CD14-positive monocyte (primary cell): ENCODE data around the gene RELB. TPM values are rescaled to one million over a fixed set of nuclear protein-coding genes. Genes with fewer than 3 reads are reported as not detected.

ENCODE experiments used
- DNase-seq, 3 donors: peaks; one replicate each; pipeline ENCODE4 v3.0.0-alpha.2; 2011 to 2022
- H2AFZ ChIP-seq: 2 replicates; pipeline ENCODE4 v1.6.0; 2012; ENCODE audit warnings: mild to moderate bottlenecking, low read depth, low read length, inconsistent platforms; ENCODE audit not compliant: insufficient read depth, poor library complexity, severe bottlenecking
- H3K27ac ChIP-seq, 2 donors: 1 replicate in 1 of 2; 2 replicates in 1 of 2; pipeline ENCODE4 v1.5.1; 2012 to 2013; ENCODE audit warnings: low read length in 2 of 2, control low read depth in 1 of 2, inconsistent platforms in 1 of 2, low read depth in 1 of 2, mild to moderate bottlenecking in 1 of 2
- H3K27me3 ChIP-seq, 2 donors: one replicate each; pipeline versions ENCODE4 v1.6.0 to v1.6.1; 2011 to 2013; ENCODE audit warnings: low read length in 2 of 2; ENCODE audit not compliant: control insufficient read depth in 2 of 2, insufficient read depth in 2 of 2
- H3K36me3 ChIP-seq, 2 donors: replicated peaks in 1 of 2; 1 replicate in 1 of 2; 2 replicates in 1 of 2; pipeline versions ENCODE4 v1.5.1 to v1.6.1; 2012 to 2013; ENCODE audit warnings: low read length in 2 of 2, control low read depth in 1 of 2, inconsistent platforms in 1 of 2, mild to moderate bottlenecking in 1 of 2; ENCODE audit not compliant: insufficient read depth in 2 of 2, control insufficient read depth in 1 of 2
- H3K4me1 ChIP-seq, 2 donors: 1 replicate in 1 of 2; 2 replicates in 1 of 2; pipeline versions ENCODE4 v1.5.1 to v1.6.1; 2012 to 2013; ENCODE audit warnings: low read length in 2 of 2, control low read depth in 1 of 2, inconsistent platforms in 1 of 2, mild to moderate bottlenecking in 1 of 2, moderate library complexity in 1 of 2; ENCODE audit not compliant: insufficient read depth in 2 of 2, control insufficient read depth in 1 of 2
- H3K4me2 ChIP-seq: replicated peaks from 2 replicates; pipeline ENCODE3; 2012; ENCODE audit warnings: low read length, moderate library complexity, mild to moderate bottlenecking; ENCODE audit not compliant: poor library complexity, severe bottlenecking; ENCODE audit errors: extremely low read depth
- H3K4me3 ChIP-seq, 3 experiments: fragments of 200-600 bp in 1 of 3; sonication (generic) in 1 of 3; replicated peaks in 1 of 3; 1 replicate in 2 of 3; 2 replicates in 1 of 3; pipeline ENCODE4 v1.5.1; 2011 to 2013; ENCODE audit warnings: low read length in 3 of 3, mild to moderate bottlenecking in 3 of 3, control low read depth in 2 of 3, low read depth in 2 of 3, inconsistent platforms in 1 of 3, moderate library complexity in 1 of 3
- H3K79me2 ChIP-seq: 2 replicates; pipeline ENCODE4 v1.6.0; 2012; ENCODE audit warnings: mild to moderate bottlenecking, control low read depth, inconsistent platforms, low read length, moderate library complexity; ENCODE audit not compliant: insufficient read depth
- H3K9ac ChIP-seq: 2 replicates; pipeline ENCODE4 v1.6.0; 2017; ENCODE audit warnings: low read length, mild to moderate bottlenecking; ENCODE audit not compliant: insufficient read depth, poor library complexity, severe bottlenecking
- H3K9me3 ChIP-seq, 2 donors: replicated peaks in 1 of 2; 1 replicate in 1 of 2; 2 replicates in 1 of 2; pipeline versions ENCODE4 v1.5.1 to v1.6.1; 2012 to 2013; ENCODE audit warnings: low read length in 2 of 2, control low read depth in 1 of 2; ENCODE audit not compliant: control insufficient read depth in 1 of 2, insufficient read depth in 1 of 2
- H4K20me1 ChIP-seq: 2 replicates; pipeline ENCODE4 v1.6.0; 2012; ENCODE audit warnings: mild to moderate bottlenecking, low read length, control low read depth, moderate library complexity; ENCODE audit not compliant: insufficient read depth
- H3K27ac Mint-ChIP-seq, 7 donors: one replicate each; pipeline ENCODE4 v1.8.0; 2020; ENCODE audit warnings: mild to moderate bottlenecking in 7 of 7, mixed read lengths in 7 of 7, moderate library complexity in 6 of 7, inconsistent platforms in 2 of 7
- H3K27me3 Mint-ChIP-seq, 3 donors: one replicate each; pipeline ENCODE4 v1.8.0; 2021 to 2022; ENCODE audit warnings: low read depth in 3 of 3, mild to moderate bottlenecking in 3 of 3, mixed read lengths in 3 of 3, moderate library complexity in 3 of 3, inconsistent platforms in 1 of 3
- H3K36me3 Mint-ChIP-seq, 2 donors: one replicate each; pipeline ENCODE4 v1.8.0; 2020; ENCODE audit warnings: mixed read lengths in 2 of 2, inconsistent platforms in 1 of 2, mild to moderate bottlenecking in 1 of 2
- H3K4me1 Mint-ChIP-seq: one replicate; pipeline ENCODE4 v1.8.0; 2020; ENCODE audit warnings: mild to moderate bottlenecking, mixed read lengths
- H3K4me3 Mint-ChIP-seq, 2 donors: one replicate each; pipeline ENCODE4 v1.8.0; 2020; ENCODE audit warnings: mild to moderate bottlenecking in 2 of 2, mixed read lengths in 2 of 2, moderate library complexity in 1 of 2
- H3K9me3 Mint-ChIP-seq, 7 donors: one replicate each; pipeline ENCODE4 v1.8.0; 2020 to 2022; ENCODE audit warnings: mixed read lengths in 7 of 7, mild to moderate bottlenecking in 6 of 7, moderate library complexity in 6 of 7, inconsistent platforms in 2 of 7
- WGBS: methylation state at CpG from one replicate; pipeline ENCODE4 v1.1.5; 2013; ENCODE audit warnings: missing lambda C conversion rate; ENCODE audit not compliant: insufficient coverage; 5-methylcytosine and 5-hydroxymethylcytosine counted together
- intact Hi-C, 2 donors: fragments of 100-400 bp; cut with micrococcal nuclease; formaldehyde crosslinking; loops; one replicate each; pipeline versions ENCODE4 v1.15.0 to v1.15.1; 2023
- polyA plus RNA-seq, 3 donors: library from polyadenylated mRNA; depleted of rRNA in 1 of 3; unstranded in 2 of 3; stranded (reverse) in 1 of 3; fragments of 300-500 nt in 2 of 3; fragments of >200 nt in 1 of 3; fragmentation: Illumina TruSeq in 2 of 3; gene quantifications; 1 replicate in 2 of 3; 2 replicates in 1 of 3; pipeline ENCODE4 v1.2.3, GENCODE V29; 2012 to 2021
- TF ChIP-seq, protein P1 (sequence below): fragments of 200-600 bp; IDR thresholded peaks from one replicate; pipeline ENCODE4 v1.8.0; 2022; ENCODE audit warnings: antibody characterized with exemption, mild to moderate bottlenecking

The RELB gene
- polyA plus RNA-seq, 3 donors: 32.3 to 35.0 (median 34.4) TPM

DNA sequence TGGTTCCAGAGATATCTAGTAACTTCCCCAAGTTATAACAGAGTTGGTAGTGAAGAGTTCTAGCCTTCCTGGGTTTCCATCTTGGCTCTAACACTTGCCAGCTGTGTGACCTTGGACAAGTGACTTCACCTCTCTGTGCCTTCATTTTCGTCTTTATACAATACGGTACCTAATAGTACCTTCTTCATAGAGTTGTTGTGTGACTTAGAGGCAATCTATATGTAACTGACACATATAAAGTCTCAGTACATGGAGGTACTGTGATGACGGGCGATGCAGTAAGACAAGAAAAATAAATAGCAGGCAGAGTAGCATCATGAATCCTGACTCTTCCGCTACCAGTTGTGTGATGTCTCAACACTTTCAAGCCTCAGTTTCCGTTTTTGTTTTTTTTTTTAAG is 29.6 kb downstream of the RELB start:
- H3K79me2 ChIP-seq: no peaks in the 10 kb centered on the region
- no peaks in the 10 kb centered on the region for H3K27me3 ChIP-seq
- H3K27ac ChIP-seq: no peak overlapping the region
- H4K20me1 ChIP-seq: no peaks in the 10 kb centered on the region
- no peak for DNase-seq
- Mint-ChIP-seq H3K4me1 (no peaks in the 10 kb centered on the region), H3K36me3 (peaks cover 66 to 94% of the 10 kb centered on the region in 2 donors), H3K4me3 (no peak overlapping the region), H3K27ac (peak overlapping the region in 1 of 7 donors; percentile 13), H3K27me3 (no peaks in the 10 kb centered on the region), H3K9me3 (peaks cover 4 to 15% (median 11%) of the 10 kb centered on the region in 7 donors)
- intact Hi-C loops: no loop called here
- no peak overlapping the region for H3K9ac ChIP-seq
- H2AFZ ChIP-seq: no peak overlapping the region
- peaks cover 59 to 86% of the 10 kb centered on the region in 2 donors for H3K36me3 ChIP-seq
- 100% methylated on average over 4 of the region's 6 CpGs for WGBS
- H3K9me3 ChIP-seq: peaks cover 0 to 4% of the 10 kb centered on the region in 2 donors
- no peak overlapping the region for H3K4me2 ChIP-seq
- H3K4me3 ChIP-seq: no peak overlapping the region
- no peaks in the 10 kb centered on the region for H3K4me1 ChIP-seq
- TF ChIP-seq, protein P1, sequence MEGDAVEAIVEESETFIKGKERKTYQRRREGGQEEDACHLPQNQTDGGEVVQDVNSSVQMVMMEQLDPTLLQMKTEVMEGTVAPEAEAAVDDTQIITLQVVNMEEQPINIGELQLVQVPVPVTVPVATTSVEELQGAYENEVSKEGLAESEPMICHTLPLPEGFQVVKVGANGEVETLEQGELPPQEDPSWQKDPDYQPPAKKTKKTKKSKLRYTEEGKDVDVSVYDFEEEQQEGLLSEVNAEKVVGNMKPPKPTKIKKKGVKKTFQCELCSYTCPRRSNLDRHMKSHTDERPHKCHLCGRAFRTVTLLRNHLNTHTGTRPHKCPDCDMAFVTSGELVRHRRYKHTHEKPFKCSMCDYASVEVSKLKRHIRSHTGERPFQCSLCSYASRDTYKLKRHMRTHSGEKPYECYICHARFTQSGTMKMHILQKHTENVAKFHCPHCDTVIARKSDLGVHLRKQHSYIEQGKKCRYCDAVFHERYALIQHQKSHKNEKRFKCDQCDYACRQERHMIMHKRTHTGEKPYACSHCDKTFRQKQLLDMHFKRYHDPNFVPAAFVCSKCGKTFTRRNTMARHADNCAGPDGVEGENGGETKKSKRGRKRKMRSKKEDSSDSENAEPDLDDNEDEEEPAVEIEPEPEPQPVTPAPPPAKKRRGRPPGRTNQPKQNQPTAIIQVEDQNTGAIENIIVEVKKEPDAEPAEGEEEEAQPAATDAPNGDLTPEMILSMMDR: no peak

DNA sequence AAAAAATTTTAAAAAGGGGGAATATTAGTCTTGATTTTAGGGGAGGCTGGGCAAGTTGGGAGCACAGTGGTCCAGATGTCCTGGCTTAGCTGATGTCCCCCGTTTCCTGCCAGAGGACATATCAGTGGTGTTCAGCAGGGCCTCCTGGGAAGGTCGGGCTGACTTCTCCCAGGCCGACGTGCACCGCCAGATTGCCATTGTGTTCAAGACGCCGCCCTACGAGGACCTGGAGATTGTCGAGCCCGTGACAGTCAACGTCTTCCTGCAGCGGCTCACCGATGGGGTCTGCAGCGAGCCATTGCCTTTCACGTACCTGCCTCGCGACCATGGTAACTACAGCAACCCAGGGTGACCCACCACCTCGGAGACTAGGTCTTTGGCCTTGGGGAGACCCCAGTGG is 31.2 kb downstream of the RELB start:
- H3K27me3 Mint-ChIP-seq: no peaks in the 10 kb centered on the region
- peaks cover 3 to 15% (median 9%) of the 10 kb centered on the region in 7 donors for H3K9me3 Mint-ChIP-seq
- H3K27ac Mint-ChIP-seq: no peak overlapping the region
- peaks cover 65 to 92% of the 10 kb centered on the region in 2 donors for H3K36me3 Mint-ChIP-seq
- H3K36me3 ChIP-seq: peaks cover 64 to 88% of the 10 kb centered on the region in 2 donors
- no peak overlapping the region for H2AFZ ChIP-seq
- TF ChIP-seq, protein P1: no peak
- 99% methylated on average over 18 of the region's 18 CpGs for WGBS
- intact Hi-C loops: no loop called here
- H3K9ac ChIP-seq: no peak overlapping the region
- no peaks in the 10 kb centered on the region for H3K4me1 ChIP-seq
- H3K27ac ChIP-seq: no peak overlapping the region
- H3K27me3 ChIP-seq: no peaks in the 10 kb centered on the region
- H3K79me2 ChIP-seq: no peaks in the 10 kb centered on the region
- H4K20me1 ChIP-seq: no peaks in the 10 kb centered on the region
- H3K9me3 ChIP-seq: peaks cover 0 to 4% of the 10 kb centered on the region in 2 donors
- no peak overlapping the region for H3K4me3 Mint-ChIP-seq
- DNase-seq: no peak
- no peaks in the 10 kb centered on the region for H3K4me1 Mint-ChIP-seq
- no peak overlapping the region for H3K4me2 ChIP-seq
- H3K4me3 ChIP-seq: no peak overlapping the region
